Stimulated activated CD8-positive, alpha-beta memory T cell treated with anti-CD3 and anti-CD28 coated beads, Interleukin-15, amount 100 ng/mL, for 48 hours (primary cell): Measurements from ENCODE around the gene CDC42.
A peak's percentile ranks its signal among the peaks of the same experiment; 100 is the strongest.
"Not testable (repeated sequence)": the region's sequence is repeated elsewhere in the genome, so short reads cannot be mapped to it uniquely, and the experiment has no call there.

Experiments
- DNase-seq, 2 donors: peaks; one replicate each; pipeline ENCODE4 v3.0.0-alpha.2; 2020; ENCODE audit warnings: low read depth in 2 of 2

Gene CDC42

DNA sequence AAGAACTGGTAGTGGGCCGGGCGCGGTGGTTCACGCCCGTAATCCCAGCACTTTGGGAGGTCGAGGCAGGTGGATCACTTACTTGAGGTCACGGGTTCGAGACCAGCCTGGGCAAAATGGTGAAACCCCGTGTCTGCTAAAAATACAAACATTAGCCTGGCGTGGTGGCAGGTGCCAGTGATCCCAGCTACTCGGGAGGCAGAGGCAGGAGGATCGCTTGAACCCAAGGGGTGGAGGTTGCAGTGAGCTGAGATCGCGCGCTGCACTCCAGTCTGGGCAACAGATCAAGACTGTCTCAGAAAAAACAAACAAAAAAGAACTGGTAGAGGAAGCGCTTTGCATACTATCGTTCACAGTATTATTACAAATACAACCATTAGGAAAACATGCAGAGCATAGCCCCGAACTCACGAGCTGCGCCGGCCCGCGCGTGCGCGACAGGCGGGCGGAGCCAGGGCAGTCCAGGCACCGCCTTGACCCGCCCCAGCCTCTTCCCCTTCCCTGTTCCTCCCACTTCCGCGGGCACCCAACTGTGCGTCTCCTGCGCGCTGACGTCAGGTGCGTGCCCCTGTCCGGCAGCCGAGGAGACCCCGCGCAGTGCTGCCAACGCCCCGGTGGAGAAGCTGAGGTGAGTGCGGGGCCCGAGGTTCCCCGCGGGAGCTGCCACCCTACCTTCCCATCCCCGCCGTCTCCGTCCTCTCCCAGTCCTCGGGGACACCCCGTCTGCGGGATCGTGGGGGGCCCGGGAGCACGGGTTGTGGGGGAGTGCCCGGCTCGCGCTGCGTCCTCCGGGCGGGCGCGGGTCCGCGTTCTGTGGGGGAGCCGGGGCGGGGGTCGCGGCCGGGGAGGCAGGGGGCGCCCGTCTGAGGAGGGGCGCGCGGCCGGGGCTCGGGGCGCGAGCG, at the start of gene CDC42:
Gene CDC42 (plus strand): TSS at position 595 of the 902 bp plus-strand sequence. CDS start 25,770 bp downstream, outside the sequence.
- peak; percentile 93 to 95 for DNase-seq

DNA sequence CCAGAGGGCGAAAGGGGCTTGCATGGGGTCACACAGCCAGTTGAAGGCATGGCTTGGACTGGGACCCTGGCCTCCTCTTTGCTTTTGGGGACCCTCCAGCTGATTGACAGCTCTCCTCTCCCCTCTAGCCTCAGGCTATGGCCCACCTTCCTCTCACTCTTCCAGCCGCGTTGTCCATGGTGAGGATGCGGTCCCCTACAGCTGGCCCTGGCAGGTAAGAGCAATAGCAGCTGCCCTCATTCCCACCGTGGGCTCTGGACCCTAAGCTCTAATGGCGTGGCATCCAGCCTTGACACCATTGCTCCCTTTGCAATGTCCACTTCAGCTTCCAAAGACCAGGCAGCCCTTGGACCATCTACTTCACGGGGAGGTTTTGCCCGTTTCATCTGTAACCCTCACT, 49.6 kb upstream of the CDC42 start:
- DNase-seq, result not testable (repeated sequence)

DNA sequence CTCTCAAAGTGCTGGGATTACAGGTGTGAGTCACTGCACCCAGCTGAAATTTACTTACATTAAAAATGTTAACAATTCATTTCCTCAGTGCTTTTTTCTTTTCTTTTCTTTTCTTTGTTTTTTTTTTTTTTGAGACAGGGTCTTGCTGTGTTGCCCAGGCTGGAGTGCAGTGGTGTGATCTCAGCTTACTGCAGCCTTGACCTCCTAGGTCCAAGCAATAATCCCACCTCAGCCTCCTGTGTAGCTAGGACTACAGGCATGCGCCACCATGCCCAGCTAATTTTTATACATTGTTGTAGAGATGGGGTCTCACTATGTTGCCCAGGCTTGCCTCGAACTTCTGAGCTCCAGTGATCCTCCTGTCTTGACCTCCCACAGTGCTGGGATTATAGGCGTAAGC, 48.5 kb upstream of the CDC42 start:
- DNase-seq, result not testable (repeated sequence)

DNA sequence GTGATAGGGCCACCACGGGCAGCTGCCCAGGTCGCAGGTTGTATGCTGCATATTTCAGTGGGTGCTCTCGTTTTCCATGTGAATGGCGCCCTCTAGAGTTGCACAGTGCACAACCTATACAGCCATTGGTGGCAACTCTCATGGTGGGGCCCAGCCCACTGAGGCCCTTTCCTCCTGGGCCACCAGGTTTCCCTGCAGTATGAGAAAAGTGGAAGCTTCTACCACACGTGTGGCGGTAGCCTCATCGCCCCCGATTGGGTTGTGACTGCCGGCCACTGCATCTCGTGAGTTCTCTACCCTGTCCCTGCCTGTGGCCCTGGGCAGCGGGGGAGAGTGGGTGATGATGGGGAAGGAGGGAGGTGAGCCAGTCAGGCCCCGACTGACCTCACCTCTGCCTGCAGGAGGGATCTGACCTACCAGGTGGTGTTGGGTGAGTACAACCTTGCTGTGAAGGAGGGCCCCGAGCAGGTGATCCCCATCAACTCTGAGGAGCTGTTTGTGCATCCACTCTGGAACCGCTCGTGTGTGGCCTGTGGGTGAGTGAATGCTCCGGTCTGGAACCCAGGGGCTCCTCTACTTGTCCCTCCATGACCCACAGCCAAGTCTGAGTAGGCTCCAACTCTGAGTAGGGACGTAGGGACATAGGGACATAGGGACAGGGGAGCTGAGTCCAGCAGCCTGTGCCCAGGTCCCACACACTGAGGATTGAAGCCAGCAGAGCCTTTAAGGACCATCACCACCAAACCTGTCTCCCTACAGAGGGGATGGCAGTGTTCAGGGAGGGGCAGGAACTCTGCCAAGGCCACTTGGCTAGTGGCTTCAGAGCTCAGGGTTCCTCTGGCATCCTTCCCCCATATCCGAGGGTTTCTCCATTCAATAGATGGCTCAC, 47.0 kb upstream of the CDC42 start:
- DNase-seq, result peak in 1 of 2 donors; percentile 35

DNA sequence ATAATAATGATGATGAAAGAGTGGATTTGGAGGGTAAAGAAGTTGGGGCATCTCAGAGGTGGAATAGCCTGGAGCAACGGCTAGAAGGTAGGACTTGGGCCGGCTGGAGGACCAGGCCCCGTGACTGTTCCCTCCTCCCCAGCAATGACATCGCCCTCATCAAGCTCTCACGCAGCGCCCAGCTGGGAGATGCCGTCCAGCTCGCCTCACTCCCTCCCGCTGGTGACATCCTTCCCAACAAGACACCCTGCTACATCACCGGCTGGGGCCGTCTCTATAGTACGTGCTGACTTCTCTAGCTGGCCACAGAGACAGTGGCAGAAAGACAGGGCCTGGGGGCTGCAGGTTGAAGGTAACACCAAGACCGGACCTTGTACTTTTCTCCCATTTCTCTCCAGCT, 45.8 kb upstream of the CDC42 start:
- DNase-seq, result not testable (repeated sequence)

DNA sequence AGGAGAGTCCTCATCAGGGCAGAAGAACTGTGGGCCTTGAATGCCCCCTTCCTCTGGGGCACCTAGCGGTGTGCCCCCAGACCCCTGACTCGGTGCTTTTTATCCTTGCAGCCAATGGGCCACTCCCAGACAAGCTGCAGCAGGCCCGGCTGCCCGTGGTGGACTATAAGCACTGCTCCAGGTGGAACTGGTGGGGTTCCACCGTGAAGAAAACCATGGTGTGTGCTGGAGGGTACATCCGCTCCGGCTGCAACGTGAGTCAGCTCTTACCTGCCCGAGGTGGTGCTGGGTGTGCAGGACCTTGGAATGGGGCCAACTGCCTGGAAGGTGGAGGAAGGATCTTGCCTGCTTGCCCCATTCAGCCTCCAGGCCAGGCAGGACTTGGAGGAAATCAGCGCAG, 45.2 kb upstream of the CDC42 start:
- DNase-seq, result not testable (repeated sequence)

DNA sequence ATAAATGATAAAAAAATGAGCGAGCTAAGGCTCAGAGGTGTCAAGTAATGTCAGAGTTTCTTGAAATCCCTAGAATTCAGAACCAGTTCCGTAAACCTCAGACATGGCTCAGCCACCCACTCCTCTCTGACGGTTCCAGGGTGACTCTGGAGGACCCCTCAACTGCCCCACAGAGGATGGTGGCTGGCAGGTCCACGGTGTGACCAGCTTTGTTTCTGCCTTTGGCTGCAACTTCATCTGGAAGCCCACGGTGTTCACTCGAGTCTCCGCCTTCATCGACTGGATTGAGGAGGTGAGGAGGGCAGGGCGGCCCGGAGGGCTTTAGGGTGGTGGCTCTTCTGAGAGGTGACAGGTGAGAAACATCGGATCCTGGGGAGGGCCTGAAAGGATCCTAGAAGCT, 42.9 kb upstream of the CDC42 start:
- DNase-seq, result not testable (repeated sequence)

DNA sequence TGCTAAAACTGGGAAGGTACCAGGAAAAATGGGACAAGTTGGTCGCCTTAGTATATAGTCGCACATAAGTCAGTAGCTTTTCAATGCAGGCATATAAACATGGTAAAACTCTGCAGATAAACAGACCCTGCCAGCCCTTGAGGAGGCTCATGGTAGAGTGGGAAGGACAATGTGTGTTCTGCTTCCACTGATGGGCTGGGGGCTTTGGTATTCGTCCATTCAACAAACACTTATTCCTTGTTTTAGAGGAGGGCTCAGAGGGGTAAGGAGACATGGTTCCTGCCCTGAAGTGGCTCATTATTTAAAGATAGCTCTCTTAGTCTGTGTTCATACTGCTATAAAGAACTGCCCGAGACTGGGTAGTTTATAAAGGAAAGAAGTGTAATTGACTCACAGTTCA, 39.8 kb upstream of the CDC42 start:
- DNase-seq, result not testable (repeated sequence)

DNA sequence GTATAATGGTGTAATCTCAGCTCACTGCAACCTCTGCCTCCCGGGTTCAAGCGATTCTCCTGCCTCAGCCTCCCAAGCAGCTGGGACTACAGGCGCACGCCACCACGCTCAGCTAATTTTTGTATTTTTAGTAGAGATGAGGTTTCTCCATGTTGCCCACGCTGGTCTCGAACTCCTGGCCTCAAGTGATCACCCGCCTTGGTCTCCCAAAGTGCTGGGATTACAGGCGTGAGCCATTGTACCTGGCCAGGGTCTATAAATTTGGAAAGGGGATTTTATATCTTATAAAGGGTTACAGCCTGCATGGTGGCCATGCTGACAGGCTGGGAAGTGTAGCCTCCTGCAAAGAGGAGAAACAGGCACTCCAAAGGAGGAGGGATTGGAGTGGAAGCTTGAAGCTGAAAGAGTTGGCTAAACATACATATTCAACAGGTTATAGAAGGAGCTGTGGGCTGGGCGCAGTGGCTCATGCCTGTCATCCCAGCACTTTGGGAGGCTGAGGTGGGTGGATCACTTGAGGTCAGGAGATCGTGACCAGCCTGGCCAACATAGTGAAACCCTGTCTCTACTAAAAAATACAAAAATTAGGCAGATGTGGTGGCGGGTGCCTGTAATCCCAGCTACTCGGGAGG, 37.8 kb upstream of the CDC42 start:
- not testable (repeated sequence) for DNase-seq

DNA sequence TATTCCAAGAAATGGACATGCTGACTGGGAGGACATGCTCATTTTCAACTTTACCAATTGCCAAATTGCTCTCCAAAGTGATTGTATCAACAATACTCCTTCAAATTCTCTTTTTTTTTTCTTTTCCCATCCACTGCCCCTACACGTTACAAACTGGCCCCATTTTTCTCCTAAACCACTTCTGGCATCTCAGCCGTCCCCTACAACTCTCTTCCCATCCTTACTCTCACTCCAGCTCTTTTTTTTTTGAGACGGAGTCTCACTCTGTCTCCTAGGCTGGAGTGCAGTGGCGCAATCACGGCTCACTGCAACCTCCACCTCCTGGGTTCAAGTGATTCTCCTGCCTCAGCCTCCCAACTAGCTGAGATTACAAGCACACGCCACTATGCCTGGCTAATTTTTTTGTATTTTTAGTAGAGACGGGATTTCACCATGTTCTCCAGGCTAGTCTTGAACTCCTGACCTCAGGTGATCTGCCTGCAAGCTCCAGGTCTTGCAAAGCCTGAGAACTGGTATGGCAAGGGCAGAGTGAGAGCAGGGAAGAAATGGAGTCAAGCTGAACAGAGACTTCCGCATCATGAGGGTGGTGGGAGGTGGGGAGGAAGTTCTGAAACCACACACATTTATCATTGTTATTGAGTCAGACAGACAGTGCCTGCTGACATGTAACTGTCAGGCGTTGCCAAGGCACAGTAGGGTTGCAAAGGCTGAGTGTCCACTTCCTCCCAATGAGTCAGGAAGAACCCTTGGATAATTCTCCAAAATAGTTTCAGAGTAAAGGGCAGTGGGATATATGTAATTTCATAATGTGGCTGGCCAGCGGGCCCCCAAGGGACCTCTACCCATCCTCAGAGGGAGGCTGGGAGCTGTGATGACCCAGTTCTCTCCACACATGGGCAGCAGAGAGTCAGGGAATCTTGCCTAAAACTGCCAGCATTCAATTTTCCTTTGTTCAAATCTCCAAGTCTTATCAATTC, 33.6 kb upstream of the CDC42 start:
- DNase-seq, result peak in 1 of 2 donors; percentile 54

DNA sequence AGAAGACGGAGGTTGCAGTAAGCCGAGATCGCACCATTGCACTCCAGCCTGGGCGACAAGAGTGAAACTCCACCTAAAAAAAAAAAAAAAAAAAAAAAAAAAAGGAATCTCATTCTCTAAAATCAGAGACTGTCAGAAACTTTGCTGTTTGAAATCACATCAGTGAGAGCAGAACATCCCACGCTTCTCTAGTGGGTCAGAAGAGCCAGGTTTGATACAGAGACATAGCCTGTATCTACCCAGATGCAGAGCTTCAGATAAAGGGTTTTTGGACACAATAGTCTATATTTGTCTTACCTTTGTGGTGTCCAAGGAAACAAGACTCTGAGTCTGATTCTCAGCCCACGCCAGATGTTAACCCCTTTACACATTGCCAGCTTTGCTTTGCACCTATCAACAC, 31.4 kb upstream of the CDC42 start:
- no peak for DNase-seq

DNA sequence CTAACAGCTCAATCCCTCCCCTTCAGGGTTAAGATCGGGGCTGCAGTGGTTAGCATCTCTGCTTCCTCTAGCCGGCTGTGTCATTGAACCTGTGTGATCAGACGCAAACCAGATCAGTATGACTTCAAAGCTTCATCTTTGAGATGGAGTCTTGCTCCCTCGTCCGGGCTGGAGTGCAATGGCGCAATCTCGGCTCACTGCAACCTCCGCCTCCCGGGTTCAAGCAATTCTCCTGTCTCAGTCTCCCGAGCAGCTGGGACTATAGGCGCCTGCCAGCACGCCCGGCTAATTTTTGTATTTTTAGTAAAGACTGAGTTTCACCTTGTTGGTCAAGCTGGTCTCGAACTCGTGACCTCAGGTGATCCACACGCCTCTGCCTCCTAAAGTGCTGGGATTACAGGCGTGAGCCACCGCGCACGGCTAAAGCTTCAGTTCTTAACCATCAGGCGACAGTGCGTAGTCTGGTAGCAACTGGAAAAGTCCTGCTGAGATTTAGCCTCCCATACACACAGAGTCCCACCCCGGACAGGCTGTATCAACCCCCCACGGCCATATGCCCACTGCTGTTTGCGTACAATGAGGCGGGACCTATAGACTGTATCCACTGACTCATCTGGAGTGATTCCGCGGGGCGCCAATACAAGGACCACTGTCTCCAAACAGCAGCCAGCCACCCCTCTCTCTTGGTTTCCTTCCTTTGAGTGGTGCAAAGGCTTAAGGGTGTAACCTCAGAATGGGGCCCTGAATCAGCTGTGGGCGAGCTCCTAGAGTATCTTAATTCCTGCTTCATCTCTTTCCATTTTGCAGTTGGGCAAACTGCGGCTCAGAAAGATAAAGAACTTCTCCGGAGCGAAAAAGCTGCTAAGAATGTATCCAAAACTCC, 27.8 kb upstream of the CDC42 start:
- peak; percentile 69 to 71 for DNase-seq

DNA sequence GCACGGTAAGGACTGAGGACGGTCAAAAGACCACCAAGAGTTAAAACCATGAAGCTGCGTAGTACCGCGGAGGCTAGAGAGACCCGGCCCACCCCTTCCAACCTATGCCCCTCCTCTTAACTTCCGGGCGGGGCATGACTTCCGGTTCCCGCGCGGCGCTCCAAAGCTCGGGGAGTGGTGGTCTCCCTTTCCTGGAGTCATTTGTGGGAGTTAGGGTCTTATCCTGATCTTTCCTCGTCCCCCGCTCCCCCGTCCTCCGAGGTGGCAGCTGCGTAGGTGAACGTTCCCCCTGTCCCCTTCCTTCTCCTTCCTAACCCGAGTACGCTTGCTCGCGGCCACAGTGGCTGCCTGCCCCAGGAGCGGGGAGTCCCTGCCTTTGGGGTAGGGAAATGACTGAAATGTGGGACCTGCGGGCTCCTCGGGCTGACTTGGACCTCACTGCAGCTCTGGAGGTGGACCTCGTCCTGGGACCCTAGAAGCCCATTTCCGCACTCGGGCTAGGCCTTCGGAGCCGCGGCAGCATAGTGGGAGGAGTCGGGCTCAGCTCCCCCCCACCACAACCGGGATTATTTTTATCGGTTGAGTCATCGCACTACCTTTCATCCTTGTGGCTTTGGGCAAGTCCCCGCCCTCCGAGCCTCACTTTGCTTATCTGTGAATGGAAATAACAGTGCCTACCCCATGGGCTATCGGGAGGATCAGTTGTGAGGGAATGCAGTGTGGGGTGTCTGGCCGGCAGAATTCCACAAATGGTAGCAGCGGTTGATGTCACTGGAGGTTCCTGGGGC, 26.9 kb upstream of the CDC42 start:
- DNase-seq, result peak; percentile 84 to 86

DNA sequence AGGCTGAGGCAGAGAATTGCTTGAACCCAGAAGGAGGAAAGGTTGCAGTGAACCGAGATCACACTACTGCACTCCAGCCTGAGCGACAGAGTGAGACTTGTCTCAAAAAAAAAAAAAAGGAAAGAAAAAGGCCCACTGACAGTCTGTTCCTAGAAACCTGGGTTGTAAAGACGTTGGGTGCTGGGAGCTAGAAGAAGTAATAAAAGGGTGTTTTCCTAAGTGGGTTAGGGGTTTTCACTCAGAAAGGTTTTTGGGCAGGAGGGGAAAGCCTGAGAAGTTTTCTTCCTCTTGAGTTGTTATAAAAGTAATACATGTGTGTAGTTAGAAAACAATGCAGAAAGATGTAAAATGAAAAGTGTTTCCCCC, 25.6 kb upstream of the CDC42 start:
- no peak for DNase-seq

DNA sequence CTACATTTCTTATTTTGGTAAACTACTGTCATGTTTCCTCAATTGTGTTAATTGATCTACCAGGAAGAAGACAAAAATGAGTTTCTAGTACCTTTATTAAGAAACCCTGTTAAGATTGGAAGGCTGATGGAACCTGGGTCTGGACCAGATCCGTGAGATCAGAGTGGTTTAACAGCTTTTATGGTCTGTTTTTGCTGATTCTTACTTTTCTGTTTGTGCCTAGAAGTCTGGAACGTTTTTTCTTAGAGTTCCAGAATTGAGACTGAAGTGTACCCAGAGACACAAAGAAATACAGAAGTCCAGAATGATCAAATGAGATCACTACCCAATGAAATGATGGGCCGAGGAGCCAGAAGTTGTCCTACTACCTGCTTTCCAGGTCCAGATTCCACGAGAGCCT, 22.5 kb upstream of the CDC42 start:
- DNase-seq, result no peak

DNA sequence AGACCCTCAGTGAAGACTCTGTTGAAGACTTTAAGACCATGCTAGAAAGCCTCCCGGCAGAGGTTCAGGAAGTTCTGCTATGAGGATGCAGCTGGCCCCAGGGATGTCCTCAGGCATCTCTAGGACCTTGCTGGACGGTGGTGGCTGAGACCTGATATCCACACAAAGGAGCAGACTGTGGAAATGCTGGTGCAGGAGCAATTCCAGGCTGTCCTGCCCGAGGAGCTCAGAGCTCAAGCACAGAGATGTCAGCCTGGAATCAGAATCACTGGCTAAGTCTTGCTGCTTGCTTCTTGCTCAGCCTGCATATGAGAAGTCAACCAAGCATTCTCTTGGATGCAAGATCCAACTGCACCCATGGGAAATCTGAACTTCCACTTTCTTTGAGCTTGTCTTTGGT, 22.0 kb upstream of the CDC42 start:
- DNase-seq, result no peak

DNA sequence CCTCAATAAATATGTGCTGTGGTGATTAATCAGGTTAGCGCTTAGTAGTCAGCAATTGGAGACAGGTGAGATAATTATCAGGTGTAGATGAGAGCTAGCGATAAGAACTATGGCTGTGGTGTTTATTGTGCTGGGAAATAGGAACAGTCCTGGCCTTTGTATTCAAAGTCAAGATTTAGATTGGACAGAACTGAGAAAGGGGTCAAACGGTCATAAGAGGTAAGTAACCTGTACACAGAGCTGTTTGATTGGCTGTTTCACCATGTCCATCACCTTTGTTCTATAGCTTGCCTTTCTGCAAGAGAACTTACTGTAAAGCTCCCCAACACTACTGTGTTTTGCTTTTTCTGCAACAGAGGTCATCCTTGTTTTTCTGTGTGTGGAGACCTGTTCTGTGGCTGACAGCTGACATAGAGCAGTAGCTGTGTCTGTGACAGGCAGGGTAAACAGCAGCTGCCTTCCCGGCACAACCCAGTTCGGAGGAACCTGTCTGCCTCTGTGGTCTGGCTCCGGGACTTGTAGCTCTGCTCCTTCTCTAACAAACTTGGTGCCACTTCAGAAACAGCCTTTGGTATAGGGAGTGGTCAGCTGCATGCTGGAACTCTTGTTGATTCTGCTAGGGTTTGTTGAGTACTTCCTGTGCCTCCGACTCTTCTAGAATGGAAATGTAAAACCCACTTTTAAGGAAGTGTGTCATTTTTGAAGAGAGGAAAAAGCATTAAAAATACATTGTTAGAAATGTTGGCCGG, 21.1 kb upstream of the CDC42 start:
- DNase-seq, result no peak

DNA sequence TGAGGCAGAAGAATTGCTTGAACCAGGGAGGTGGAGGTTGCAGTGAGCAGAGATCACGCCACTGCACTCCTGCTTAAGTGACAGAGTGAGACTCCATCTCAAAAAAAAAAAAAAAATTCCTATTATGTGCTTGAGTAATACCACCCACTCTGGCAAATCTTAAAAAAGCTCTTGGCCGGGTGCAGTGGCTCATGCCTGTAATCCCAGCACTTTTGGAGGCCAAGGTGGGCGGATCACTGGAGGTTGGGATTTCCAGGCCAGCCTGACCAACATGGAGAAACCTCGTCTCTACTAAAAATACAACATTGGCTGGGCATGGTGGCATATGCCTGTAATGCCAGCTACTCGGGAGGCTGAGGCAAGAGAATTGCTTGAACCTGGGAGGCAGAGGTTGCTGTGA, 17.7 kb upstream of the CDC42 start:
- not testable (repeated sequence) for DNase-seq
